Astrocyte of the cerebellum (primary cell): ENCODE results near the gene B4GALT5.

Experiments
- DNase-seq: peaks from one replicate; pipeline ENCODE4 v3.0.0-alpha.2; 2011; ENCODE audit warnings: low read depth
- H3K4me3 ChIP-seq: 2 replicates; pipeline ENCODE4 v1.5.1; 2011; ENCODE audit warnings: mild to moderate bottlenecking, low read depth, low read length, moderate library complexity
- CTCF ChIP-seq: IDR thresholded peaks from 2 replicates; pipeline ENCODE4 v1.5.1; 2012; ENCODE audit warnings: low read length, low read depth, moderate library complexity, mild to moderate bottlenecking; ENCODE audit errors: missing control alignments
- in situ Hi-C: cut with HindIII; loops from 2 replicates; pipeline ENCODE4 v1.10.0; 2017; ENCODE audit warnings: low sequenced_read_pairs

Gene B4GALT5

GRCh38 chr20:49649672-49650071 is 64.0 kb downstream of the B4GALT5 start:
- H3K4me3 ChIP-seq, result no peak overlapping the region
- no peak for TF ChIP-seq CTCF
- in situ Hi-C loops, result no loop called here
- no peak for DNase-seq

- DNase-seq, result no peak
Measured at GRCh38 chr20:49647550-49647949, 66.1 kb downstream of the B4GALT5 start.

GRCh38 chr20:49646528-49646927 is 67.2 kb downstream of the B4GALT5 start:
- DNase-seq, result no peak
- no peak overlapping the region for H3K4me3 ChIP-seq
- in situ Hi-C loops, result no loop called here
- no peak for TF ChIP-seq CTCF

More at GRCh38 chr20:49647550-49647949, 66.1 kb downstream of the B4GALT5 start:
- in situ Hi-C loops, result no loop called here
- no peak for TF ChIP-seq CTCF
- H3K4me3 ChIP-seq, result no peak overlapping the region

- in situ Hi-C loops, result no loop called here
- no peak for TF ChIP-seq CTCF
- no peak overlapping the region for H3K4me3 ChIP-seq
- no peak for DNase-seq
Measured at GRCh38 chr20:49646126-49646525, 67.6 kb downstream of the B4GALT5 start.

- no peak overlapping the region for H3K4me3 ChIP-seq
- no peak for DNase-seq
- in situ Hi-C loops, result no loop called here
- TF ChIP-seq CTCF, result no peak
Measured at GRCh38 chr20:49644980-49645565, 68.6 kb downstream of the B4GALT5 start.

- in situ Hi-C loops, result no loop called here
- no peak for TF ChIP-seq CTCF
- H3K4me3 ChIP-seq, result no peak overlapping the region
- no peak for DNase-seq
Measured at GRCh38 chr20:49642816-49643215, 70.9 kb downstream of the B4GALT5 start.
